Measurements from ENCODE around the gene TUBGCP3. TPM values are rescaled to one million over a fixed set of nuclear protein-coding genes. Genes with fewer than 3 reads are reported as not detected.
A peak's percentile ranks its signal among the peaks of the same experiment; 100 is the strongest.
"Not testable (repeated sequence)": the region's sequence is repeated elsewhere in the genome, so short reads cannot be mapped to it uniquely, and the experiment has no call there.

Gene TUBGCP3
- 20.7 TPM for total RNA-seq
- long read RNA-seq, transcript TUBGCP3-201 (22 exons, 3,899 nt) = major isoform, 19 of 41 reads
- long read RNA-seq, partial matches to known transcripts = 8 of 41 reads
- long read RNA-seq, other reads (novel, unspliced or antisense) = 8 of 41 reads

- intact Hi-C loops (cut with DNase I) = loop anchor here (2.0 kb wide), 1 partner anchor 19 kb away; no protein-coding TSS in a partner anchor
- peak; percentile 93 for DNase-seq (ENCODE audit: low spot score)
These were observed at the start of gene TUBGCP3 for GRCh38 chr13:112587764-112588489. Gene TUBGCP3 (minus strand): TSS chr13:112588153. CDS start chr13:112587980, 173 bp downstream.

GRCh38 chr13:112637017-112637801 lies 49.3 kb upstream of the TUBGCP3 start:
- intact Hi-C loops (cut with DNase I) = no loop called here
- DNase-seq (ENCODE audit: low spot score) = peak; percentile 63

- peak; percentile 17 for DNase-seq (ENCODE audit: low spot score)
- intact Hi-C loops (cut with DNase I) = no loop called here
These were observed 48.5 kb upstream of the TUBGCP3 start for GRCh38 chr13:112636401-112636975.

GRCh38 chr13:112635323-112635722 lies 47.4 kb upstream of the TUBGCP3 start:
- peak; percentile 66 for DNase-seq (ENCODE audit: low spot score)
- intact Hi-C loops (cut with DNase I) = no loop called here

- DNase-seq (ENCODE audit: low spot score) = peak; percentile 7
- intact Hi-C loops (cut with DNase I) = no loop called here
These were observed 46.1 kb upstream of the TUBGCP3 start for GRCh38 chr13:112634102-112634501.

GRCh38 chr13:112630226-112630625 lies 42.3 kb upstream of the TUBGCP3 start:
- intact Hi-C loops (cut with DNase I) = not testable (repeated sequence)
- DNase-seq (ENCODE audit: low spot score) = peak; percentile 24

- DNase-seq (ENCODE audit: low spot score) = no peak
- intact Hi-C loops (cut with DNase I) = no loop called here
These were observed 41.2 kb upstream of the TUBGCP3 start for GRCh38 chr13:112629161-112629560.

GRCh38 chr13:112627613-112628012 lies 39.7 kb upstream of the TUBGCP3 start:
- DNase-seq (ENCODE audit: low spot score) = peak; percentile 3
- intact Hi-C loops (cut with DNase I) = not testable (repeated sequence)

GRCh38 chr13:112627161-112627560 lies 39.2 kb upstream of the TUBGCP3 start:
- intact Hi-C loops (cut with DNase I) = no loop called here

GRCh38 chr13:112626761-112627160 lies 38.8 kb upstream of the TUBGCP3 start:
- intact Hi-C loops (cut with DNase I) = no loop called here
- peak; percentile 31 for DNase-seq (ENCODE audit: low spot score)

More at GRCh38 chr13:112627161-112627560, 39.2 kb upstream of the TUBGCP3 start:
- peak; percentile 47 for DNase-seq (ENCODE audit: low spot score)

- intact Hi-C loops (cut with DNase I) = no loop called here
- DNase-seq (ENCODE audit: low spot score) = peak; percentile 50
These were observed 38.2 kb upstream of the TUBGCP3 start for GRCh38 chr13:112626124-112626523.

- no peak for DNase-seq (ENCODE audit: low spot score)
- intact Hi-C loops (cut with DNase I) = no loop called here
These were observed 37.7 kb upstream of the TUBGCP3 start for GRCh38 chr13:112625698-112626097.

- DNase-seq (ENCODE audit: low spot score) = no peak
- intact Hi-C loops (cut with DNase I) = no loop called here
These were observed 36.9 kb upstream of the TUBGCP3 start for GRCh38 chr13:112624602-112625430.

GRCh38 chr13:112624040-112624439 lies 36.1 kb upstream of the TUBGCP3 start:
- no peak for DNase-seq (ENCODE audit: low spot score)
- intact Hi-C loops (cut with DNase I) = no loop called here

- intact Hi-C loops (cut with DNase I) = no loop called here
- no peak for DNase-seq (ENCODE audit: low spot score)
These were observed 35.2 kb upstream of the TUBGCP3 start for GRCh38 chr13:112623051-112623711.

- intact Hi-C loops (cut with DNase I) = no loop called here
These were observed 34.4 kb upstream of the TUBGCP3 start for GRCh38 chr13:112622375-112622774.

GRCh38 chr13:112619730-112620631 lies 32.0 kb upstream of the TUBGCP3 start:
- no peak for DNase-seq (ENCODE audit: low spot score)
- intact Hi-C loops (cut with DNase I) = no loop called here

More at GRCh38 chr13:112622375-112622774, 34.4 kb upstream of the TUBGCP3 start:
- no peak for DNase-seq (ENCODE audit: low spot score)

- intact Hi-C loops (cut with DNase I) = no loop called here
- no peak for DNase-seq (ENCODE audit: low spot score)
These were observed 30.5 kb upstream of the TUBGCP3 start for GRCh38 chr13:112618501-112618900.
